Esophagus squamous epithelium (tissue), 5 donors: ENCODE data around the gene EPB41L4A. TPM values are rescaled to one million over a fixed set of nuclear protein-coding genes. Genes with fewer than 3 reads are reported as not detected.
"Not testable (repeated sequence)": the region's sequence is repeated elsewhere in the genome, so short reads cannot be mapped to it uniquely, and the experiment has no call there.

Experiments
- DNase-seq: peaks from one replicate; lab custom pipeline; 2025; lab: John Stamatoyannopoulos, UW
- H3K27ac ChIP-seq, 4 donors: fragments of 200-600 bp; sonication (generic); one replicate each; pipeline ENCODE4 v1.5.1; 2016 to 2019; ENCODE audit warnings: mild to moderate bottlenecking in 1 of 4
- H3K27me3 ChIP-seq, 4 donors: fragments of 200-600 bp; sonication (generic); 1 replicate in 3 of 4; 2 replicates in 1 of 4; pipeline versions ENCODE4 v1.5.1 to v1.6.0; 2017 to 2021; ENCODE audit warnings: antibody characterized with exemption in 1 of 4
- H3K36me3 ChIP-seq, 3 donors: fragments of 200-600 bp; sonication (generic); one replicate each; pipeline ENCODE4 v1.5.1; 2016 to 2019
- H3K4me1 ChIP-seq, 3 donors: fragments of 200-600 bp; sonication (generic); one replicate each; pipeline ENCODE4 v1.5.1; 2017 to 2019
- H3K4me3 ChIP-seq, 4 donors: fragments of 200-600 bp; sonication (generic); 1 replicate in 3 of 4; 2 replicates in 1 of 4; pipeline ENCODE4 v1.5.1; 2016 to 2019; ENCODE audit warnings: mild to moderate bottlenecking in 2 of 4, moderate library complexity in 1 of 4
- H3K9me3 ChIP-seq, 3 donors: fragments of 200-600 bp; sonication (generic); one replicate each; pipeline ENCODE4 v1.5.1; 2016 to 2019
- POLR2A ChIP-seq, 4 donors: fragments of 450-650 bp; IDR thresholded peaks; one replicate each; pipeline ENCODE4 v1.6.1; 2017; ENCODE audit warnings: antibody characterized with exemption in 4 of 4, mild to moderate bottlenecking in 4 of 4, moderate library complexity in 3 of 4
- WGBS, 2 donors: methylation state at CpG; one replicate each; pipeline ENCODE4 v1.1.5; 2018; 5-methylcytosine and 5-hydroxymethylcytosine counted together
- intact Hi-C: fragments of 100-400 bp; cut with DNase I; formaldehyde crosslinking; loops from one replicate; pipeline ENCODE4 v1.15.0; 2022
- total RNA-seq, 4 donors: library from RNA; depleted of rRNA; stranded (reverse); fragments of >200 nt; gene quantifications; one replicate each; pipeline ENCODE4 v1.1.0, GENCODE V29; 2016
- TF ChIP-seq, protein P1 (sequence below), 6 experiments: fragments of 450-650 bp in 4 of 6; fragments of 200-600 bp in 2 of 6; sonication (generic) in 2 of 6; IDR thresholded peaks; one replicate each; pipeline ENCODE4 v1.5.1; 2016 to 2019; ENCODE audit warnings: antibody characterized with exemption in 6 of 6, mild to moderate bottlenecking in 4 of 6, moderate library complexity in 4 of 6
- donor health status: DM: yes; HTN: yes; CAD: no.

The EPB41L4A gene
- total RNA-seq, 4 donors from 2014 or later, result 18.9 to 25.9 (median 20.7) TPM

DNA sequence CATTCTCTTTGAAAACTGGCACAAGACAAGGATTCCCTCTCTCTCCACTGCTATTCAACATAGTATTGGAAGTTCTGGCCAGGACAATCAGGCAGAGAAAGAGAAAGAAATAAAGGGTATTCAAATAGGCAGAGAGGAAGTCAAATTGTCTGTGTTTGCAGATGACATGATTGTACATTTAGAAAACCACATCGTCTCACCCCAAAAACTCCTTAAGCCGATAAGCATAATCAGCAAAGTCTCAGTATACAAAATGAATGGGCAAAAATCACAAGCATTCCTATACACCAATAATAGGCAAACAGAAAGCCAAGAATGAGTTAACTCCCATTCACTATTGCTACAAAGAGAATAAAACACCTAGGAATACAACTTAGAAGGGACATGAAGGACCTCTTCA lies 21.0 kb upstream of the EPB41L4A start:
- TF ChIP-seq POLR2A (IDR thresholded peaks at IDR 0.05), result no peak
- TF ChIP-seq, protein P1, sequence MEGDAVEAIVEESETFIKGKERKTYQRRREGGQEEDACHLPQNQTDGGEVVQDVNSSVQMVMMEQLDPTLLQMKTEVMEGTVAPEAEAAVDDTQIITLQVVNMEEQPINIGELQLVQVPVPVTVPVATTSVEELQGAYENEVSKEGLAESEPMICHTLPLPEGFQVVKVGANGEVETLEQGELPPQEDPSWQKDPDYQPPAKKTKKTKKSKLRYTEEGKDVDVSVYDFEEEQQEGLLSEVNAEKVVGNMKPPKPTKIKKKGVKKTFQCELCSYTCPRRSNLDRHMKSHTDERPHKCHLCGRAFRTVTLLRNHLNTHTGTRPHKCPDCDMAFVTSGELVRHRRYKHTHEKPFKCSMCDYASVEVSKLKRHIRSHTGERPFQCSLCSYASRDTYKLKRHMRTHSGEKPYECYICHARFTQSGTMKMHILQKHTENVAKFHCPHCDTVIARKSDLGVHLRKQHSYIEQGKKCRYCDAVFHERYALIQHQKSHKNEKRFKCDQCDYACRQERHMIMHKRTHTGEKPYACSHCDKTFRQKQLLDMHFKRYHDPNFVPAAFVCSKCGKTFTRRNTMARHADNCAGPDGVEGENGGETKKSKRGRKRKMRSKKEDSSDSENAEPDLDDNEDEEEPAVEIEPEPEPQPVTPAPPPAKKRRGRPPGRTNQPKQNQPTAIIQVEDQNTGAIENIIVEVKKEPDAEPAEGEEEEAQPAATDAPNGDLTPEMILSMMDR (IDR thresholded peaks at IDR 0.05), result no peak
- Histone ChIP-seq H3K9me3 (peaks cover 0 to 5% (median 0%) of the 10 kb centered on the region in 3 donors), H3K4me3 (no peak overlapping the region), H3K27me3 (no peaks in the 10 kb centered on the region), H3K4me1 (peaks cover 0 to 2% (median 0%) of the 10 kb centered on the region in 3 donors), H3K36me3 (no peaks in the 10 kb centered on the region), H3K27ac (no peak overlapping the region)
- intact Hi-C loops, result no loop called here
- 78 to 86% methylated on average over 2 of the region's 2 CpGs for WGBS, 2 donors
- DNase-seq, result no peak

DNA sequence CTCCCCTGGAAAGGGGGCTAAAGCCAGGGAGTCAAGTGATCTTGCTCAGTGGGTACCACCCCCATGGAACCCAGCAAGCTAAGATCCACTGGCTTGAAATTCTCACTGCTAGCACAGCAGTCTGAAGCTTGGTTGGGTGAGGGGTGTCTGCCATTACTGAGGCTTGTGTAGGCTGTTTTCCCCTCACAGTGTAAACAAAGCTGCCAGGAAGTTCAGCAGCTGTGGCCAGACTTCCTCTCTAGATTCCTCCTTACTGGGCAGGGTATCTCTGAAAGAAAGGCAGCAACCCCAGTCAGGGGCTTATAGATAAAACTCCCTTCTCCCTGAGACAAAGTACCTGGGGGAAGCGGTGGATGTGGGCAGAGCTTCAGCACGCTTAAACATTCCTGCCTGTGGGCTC lies 17.1 kb upstream of the EPB41L4A start:
- Histone ChIP-seq H3K36me3 (no peaks in the 10 kb centered on the region), H3K4me1 (no peaks in the 10 kb centered on the region), H3K9me3 (peaks cover 0 to 5% (median 0%) of the 10 kb centered on the region in 3 donors), H3K27me3 (no peaks in the 10 kb centered on the region), H3K27ac (no peak overlapping the region), H3K4me3 (no peak overlapping the region)
- intact Hi-C loops, result no loop called here
- DNase-seq, result no peak
- no CpG with 5 or more reads among the region's 2 CpGs for WGBS, 2 donors
- no peak for TF ChIP-seq POLR2A (IDR thresholded peaks at IDR 0.05)
- TF ChIP-seq, protein P1 (IDR thresholded peaks at IDR 0.05), result no peak

GRCh38 chr5:112434641-112435040 lies 15.6 kb upstream of the EPB41L4A start:
- Histone ChIP-seq H3K9me3 (no peaks in the 10 kb centered on the region), H3K4me3 (no peak overlapping the region), H3K27me3 (no peaks in the 10 kb centered on the region), H3K36me3 (no peaks in the 10 kb centered on the region), H3K4me1 (no peaks in the 10 kb centered on the region), H3K27ac (no peak overlapping the region)
- DNase-seq, result no peak
- 11 to 12% methylated on average over 1 of the region's 1 CpG for WGBS, 2 donors
- intact Hi-C loops, result no loop called here
- TF ChIP-seq POLR2A (IDR thresholded peaks at IDR 0.05), result no peak
- TF ChIP-seq, protein P1 (IDR thresholded peaks at IDR 0.05), result no peak

GRCh38 chr5:112426202-112426601 lies 7.1 kb upstream of the EPB41L4A start:
- not testable (repeated sequence) for H3K9me3 ChIP-seq

DNA sequence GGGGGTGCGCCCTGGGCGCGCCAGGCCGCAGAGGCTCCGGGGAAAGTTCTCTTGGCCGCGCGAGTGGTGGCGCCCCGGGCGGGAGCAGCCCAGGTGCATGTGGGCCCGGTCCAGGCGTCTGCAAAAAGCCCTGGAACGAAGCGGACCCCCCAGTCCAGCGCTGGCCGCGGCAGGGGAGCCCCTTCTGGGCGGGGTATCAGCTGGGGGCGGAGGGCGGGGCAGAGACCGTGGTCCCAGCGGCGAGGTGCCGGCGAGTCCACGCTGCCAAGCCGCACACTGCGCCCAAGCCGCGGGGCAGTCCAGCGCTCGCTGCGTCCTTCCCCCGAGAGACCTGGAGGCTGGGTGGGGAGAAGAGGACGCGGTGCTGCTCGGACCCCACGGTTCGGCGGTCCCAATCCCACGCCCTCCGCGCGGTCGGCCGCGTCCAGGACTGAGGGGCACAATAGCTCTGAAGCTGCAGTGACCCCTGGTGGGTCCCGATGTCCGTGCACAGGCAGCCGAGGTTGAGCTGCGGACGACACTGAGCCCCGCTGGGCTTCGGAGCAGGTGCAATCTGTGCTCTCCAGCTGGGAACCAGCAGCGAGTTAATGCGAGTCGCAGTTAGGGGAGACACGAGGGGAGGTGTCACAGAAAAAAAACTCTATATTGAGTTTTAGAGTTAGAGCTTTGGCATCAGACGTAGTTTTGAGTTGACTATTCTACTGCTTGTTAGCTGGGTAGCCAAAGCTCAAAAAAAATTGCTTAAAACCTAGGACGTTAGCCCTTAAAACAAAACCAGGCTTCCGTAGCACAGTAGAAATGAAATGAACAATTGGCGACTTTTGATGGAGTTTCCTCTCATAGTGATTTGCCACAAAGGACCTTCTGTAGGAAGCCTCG lies 1.1 kb upstream of the EPB41L4A start:
- H3K36me3 ChIP-seq, result no peaks in the 10 kb centered on the region
- TF ChIP-seq POLR2A (IDR thresholded peaks at IDR 0.05), result peak in 1 of 4 donors; percentile 1
- TF ChIP-seq, protein P1 (IDR thresholded peaks at IDR 0.05), result peak; percentile 22 to 94 (median 84)
- H3K27ac ChIP-seq, result peak overlapping the region; percentile 86 to 94 (median 90)
- peak overlapping the region; percentile 71 to 93 (median 85) for H3K4me3 ChIP-seq
- DNase-seq, result peak; percentile 22
- peaks cover 0 to 27% (median 0%) of the 10 kb centered on the region in 3 donors for H3K4me1 ChIP-seq
- peaks cover 0 to 17% (median 0%) of the 10 kb centered on the region in 4 donors for H3K27me3 ChIP-seq
- H3K9me3 ChIP-seq, result no peaks in the 10 kb centered on the region
- intact Hi-C loops, result loop anchor here (5.0 kb wide), 1 partner anchor 213 kb away; no protein-coding TSS in a partner anchor
- WGBS, 2 donors, result 5 to 23% methylated on average over 9 to 33 of the region's 64 CpGs

More at GRCh38 chr5:112426202-112426601, 7.1 kb upstream of the EPB41L4A start:
- H3K27ac ChIP-seq, H3K4me3 ChIP-seq, DNase-seq, intact Hi-C loops, H3K27me3 ChIP-seq, H3K4me1 ChIP-seq, H3K36me3 ChIP-seq: not testable (repeated sequence)
- WGBS, 2 donors, result 68 to 83% methylated on average over 3 of the region's 3 CpGs
